K562 (cell line): Measurements from ENCODE around the gene PPHLN1.

ENCODE experiments used
- CTCF ChIP-seq, 3 experiments: IDR thresholded peaks in 2 of 3; conservative IDR thresholded peaks in 1 of 3; 2 replicates each; pipeline ENCODE4 v1.5.1; 2011 to 2012; ENCODE audit warnings: low read length in 3 of 3, mild to moderate bottlenecking in 3 of 3, control low read depth in 2 of 3, improper control_type of control experiment in 1 of 3, inconsistent platforms in 1 of 3, low read depth in 1 of 3, mixed read lengths in 1 of 3, moderate library complexity in 1 of 3; ENCODE audit not compliant: insufficient read depth in 2 of 3
- GABPB1 ChIP-seq: sonication (generic); formaldehyde crosslinking; IDR thresholded peaks from 2 replicates; pipeline ENCODE4 v1.8.0; 2022; ENCODE audit warnings: mild to moderate bottlenecking, missing genetic modification reagents
- HNRNPH1 ChIP-seq: fragments of 200-400 bp; formaldehyde crosslinking; optimal IDR thresholded peaks from 2 replicates; pipeline ENCODE3; 2017; ENCODE audit warnings: low read depth, mild to moderate bottlenecking, low read length, moderate library complexity
- MYBL2 ChIP-seq, 2 experiments: fragments of 450-650 bp in 1 of 2; sonication (generic) in 1 of 2; formaldehyde crosslinking in 1 of 2; IDR thresholded peaks; 2 replicates each; pipeline versions ENCODE4 v1.6.1 to v1.8.1; 2017 to 2022; ENCODE audit warnings: borderline replicate concordance in 1 of 2, inconsistent platforms in 1 of 2, low read depth in 1 of 2, mild to moderate bottlenecking in 1 of 2, missing genetic modification reagents in 1 of 2, moderate library complexity in 1 of 2
- NR2C2 ChIP-seq, 2 experiments: fragments of 200-800 bp in 1 of 2; sonication (Bioruptor generic) in 1 of 2; sonication (generic) in 1 of 2; formaldehyde crosslinking in 1 of 2; IDR thresholded peaks; 2 replicates each; pipeline versions ENCODE4 v1.6.1 to v1.8.0; 2016 to 2022; ENCODE audit warnings: mild to moderate bottlenecking in 1 of 2, missing compliant biosample characterization in 1 of 2, missing genetic modification characterization in 1 of 2, missing genetic modification reagents in 1 of 2
- PHF20 ChIP-seq: fragments of 450-650 bp; IDR thresholded peaks from 2 replicates; pipeline ENCODE4 v1.6.1; 2018; ENCODE audit not compliant: partially characterized antibody
- POLR2AphosphoS2 ChIP-seq: IDR thresholded peaks from 2 replicates; pipeline ENCODE4 v1.6.1; 2012; ENCODE audit warnings: low read length, improper control_type of control experiment
- POLR2AphosphoS5 ChIP-seq: IDR thresholded peaks from 2 replicates; pipeline ENCODE4 v1.6.1; 2011; ENCODE audit warnings: mild to moderate bottlenecking, low read depth, low read length, moderate library complexity; ENCODE audit not compliant: control insufficient read depth, insufficient read depth
- SAFB2 ChIP-seq: fragments of 200-400 bp; formaldehyde crosslinking; IDR thresholded peaks from 2 replicates; pipeline ENCODE4 v1.6.1; 2018; ENCODE audit warnings: borderline replicate concordance, low read length, low read depth, moderate library complexity; ENCODE audit not compliant: severe bottlenecking
- TCF7L2 ChIP-seq: fragments of 150-350 bp; IDR thresholded peaks from 2 replicates; pipeline ENCODE4 v1.6.1; 2016; ENCODE audit warnings: low read depth, mild to moderate bottlenecking, low read length, moderate library complexity
- ZFP36 ChIP-seq: fragments of 150-350 bp; IDR thresholded peaks from 2 replicates; pipeline ENCODE4 v1.6.1; 2018; ENCODE audit warnings: low read length, low read depth; ENCODE audit not compliant: partially characterized antibody
- ZNF280B ChIP-seq: fragments of 250-450 bp; sonication (Bioruptor Pico); IDR thresholded peaks from 2 replicates; pipeline ENCODE4 v1.5.1; 2021; ENCODE audit warnings: mild to moderate bottlenecking

GRCh38 chr12:42409471-42409870, 83.5 kb downstream of the PPHLN1 start:
- TF ChIP-seq GABPB1 (CRISPR knock-in tag) (no peak), ZNF280B (CRISPR knock-in tag) (no peak), SAFB2 (no peak), CTCF (IDR thresholded peaks at IDR 0.05 in 2 of 3, conservative IDR thresholded peaks at IDR 0.05 in 1 of 3; ENCODE audit: insufficient read depth in 2 of 3, low read depth in 1 of 3, low read length in 3 of 3) (no peak), POLR2AphosphoS2 (no peak), ZFP36 (no peak), MYBL2 (IDR thresholded peaks at IDR 0.05; ENCODE audit: low read depth) (no peak), MYBL2 (CRISPR knock-in tag; IDR thresholded peaks at IDR 0.05; ENCODE audit: borderline replicate concordance) (no peak), NR2C2 (CRISPR knock-in tag; IDR thresholded peaks at IDR 0.05) (no peak), NR2C2 (tag; IDR thresholded peaks at IDR 0.05) (no peak), HNRNPH1 (no peak), TCF7L2 (no peak), POLR2AphosphoS5 (no peak), PHF20 (no peak)
